ENCODE results near the gene TBC1D21.

Gene TBC1D21

GRCh38 chr15:73921254-73921925, 48.0 kb downstream of the TBC1D21 start:
- Histone ChIP-seq H3K4me1 (peaks cover 69 to 74% (median 70%) of the 10 kb centered on the region in 10 experiments), H3K36me3 (peaks cover 0 to 16% (median 4%) of the 10 kb centered on the region in 11 experiments; a peak in 4 of 22 replicates), H3K9ac (peak overlapping the region in 3 of 11 experiments; percentile 3 to 66 (median 47); a peak in 3 of 22 replicates)

GRCh38 chr15:73922186-73923151, 49.1 kb downstream of the TBC1D21 start:
- Histone ChIP-seq H3K4me1 (peaks cover 79 to 85% (median 81%) of the 10 kb centered on the region in 10 experiments), H3K9me3 (replicated peaks in 1 of 11) (peaks cover 13 to 24% (median 17%) of the 10 kb centered on the region in 11 experiments), H4K20me1 (peaks cover 0 to 26% (median 8%) of the 10 kb centered on the region in 11 experiments; a peak in 7 of 22 replicates), H3K36me3 (peaks cover 0 to 16% (median 4%) of the 10 kb centered on the region in 11 experiments; a peak in 4 of 22 replicates), H3K4me2 (peak overlapping the region; percentile 90 to 98 (median 95)), H3K9ac (peak overlapping the region; percentile 14 to 67 (median 55); a peak in 19 of 22 replicates), H3K4me3 (peak overlapping the region in 9 of 10 experiments; percentile 3 to 43 (median 20); a peak in 12 of 20 replicates), H3K27me3 (peaks cover 14 to 27% (median 22%) of the 10 kb centered on the region in 11 experiments), H3K27ac (peak overlapping the region; percentile 3 to 77 (median 68); a peak in 20 of 22 replicates)
- TF ChIP-seq Cebpa-rat (IDR thresholded peaks at IDR 0.05), result no peak

More at GRCh38 chr15:73921254-73921925, 48.0 kb downstream of the TBC1D21 start:
- no peak for TF ChIP-seq Cebpa-rat (IDR thresholded peaks at IDR 0.05)
- Histone ChIP-seq H3K27me3 (peaks cover 3 to 16% (median 11%) of the 10 kb centered on the region in 11 experiments), H3K4me3 (no peak overlapping the region), H3K27ac (peak overlapping the region in 4 of 11 experiments; percentile 41 to 69 (median 58); a peak in 6 of 22 replicates), H4K20me1 (peaks cover 0 to 19% (median 1%) of the 10 kb centered on the region in 11 experiments; a peak in 6 of 22 replicates), H3K4me2 (peak overlapping the region; percentile 90 to 98 (median 95)), H3K9me3 (replicated peaks in 1 of 11) (peaks cover 14 to 33% (median 26%) of the 10 kb centered on the region in 11 experiments)

GRCh38 chr15:73923156-73923487, 49.8 kb downstream of the TBC1D21 start:
- Histone ChIP-seq H3K27ac (peak overlapping the region; percentile 3 to 77 (median 68); a peak in 20 of 22 replicates), H4K20me1 (peaks cover 0 to 29% (median 8%) of the 10 kb centered on the region in 11 experiments; a peak in 9 of 22 replicates), H3K9ac (peak overlapping the region; percentile 14 to 67 (median 55); a peak in 19 of 22 replicates), H3K4me2 (peak overlapping the region; percentile 90 to 98 (median 95)), H3K36me3 (peaks cover 0 to 13% (median 4%) of the 10 kb centered on the region in 11 experiments; a peak in 4 of 22 replicates), H3K9me3 (replicated peaks in 1 of 11) (peaks cover 8 to 18% (median 12%) of the 10 kb centered on the region in 11 experiments), H3K4me3 (peak overlapping the region in 7 of 10 experiments; percentile 3 to 43 (median 20); a peak in 8 of 20 replicates), H3K27me3 (peaks cover 20 to 33% (median 28%) of the 10 kb centered on the region in 11 experiments), H3K4me1 (peaks cover 85 to 91% (median 87%) of the 10 kb centered on the region in 10 experiments)
- TF ChIP-seq Cebpa-rat (IDR thresholded peaks at IDR 0.05), result no peak

- no peak for TF ChIP-seq Cebpa-rat (IDR thresholded peaks at IDR 0.05)
- H3K4me1 ChIP-seq, result peaks cover 89 to 95% (median 90%) of the 10 kb centered on the region in 10 experiments
- H3K9me3 ChIP-seq (replicated peaks in 1 of 11), result peaks cover 3 to 13% (median 6%) of the 10 kb centered on the region in 11 experiments; a peak in 21 of 22 replicates
- peak overlapping the region; percentile 14 to 67 (median 55); a peak in 20 of 22 replicates for H3K9ac ChIP-seq
- H3K36me3 ChIP-seq, result peaks cover 0 to 8% (median 0%) of the 10 kb centered on the region in 11 experiments; a peak in 3 of 22 replicates
- peak overlapping the region; percentile 3 to 77 (median 68); a peak in 19 of 22 replicates for H3K27ac ChIP-seq
- H3K4me3 ChIP-seq, result peak overlapping the region in 6 of 10 experiments; percentile 0 to 31 (median 21); a peak in 5 of 20 replicates
- H3K27me3 ChIP-seq, result peaks cover 25 to 39% (median 33%) of the 10 kb centered on the region in 11 experiments
- peak overlapping the region; percentile 90 to 98 (median 95) for H3K4me2 ChIP-seq
- peaks cover 0 to 29% (median 10%) of the 10 kb centered on the region in 11 experiments; a peak in 9 of 22 replicates for H4K20me1 ChIP-seq
Observed at GRCh38 chr15:73923488-73924164, 50.3 kb downstream of the TBC1D21 start.

GRCh38 chr15:73924171-73924921, 51.0 kb downstream of the TBC1D21 start:
- Histone ChIP-seq H3K4me1 (peaks cover 89 to 96% (median 94%) of the 10 kb centered on the region in 10 experiments), H3K4me3 (peak overlapping the region in 6 of 10 experiments; percentile 0 to 31 (median 21); a peak in 6 of 20 replicates), H4K20me1 (peaks cover 0 to 29% (median 10%) of the 10 kb centered on the region in 11 experiments; a peak in 9 of 22 replicates), H3K27me3 (peaks cover 33 to 46% (median 41%) of the 10 kb centered on the region in 11 experiments), H3K9me3 (replicated peaks in 1 of 11) (peaks cover 0 to 6% (median 0%) of the 10 kb centered on the region in 11 experiments; a peak in 5 of 22 replicates), H3K27ac (peak overlapping the region in 10 of 11 experiments; percentile 16 to 77 (median 68); a peak in 18 of 22 replicates), H3K4me2 (peak overlapping the region; percentile 90 to 98 (median 95)), H3K36me3 (0 out of 22 replicates have a peak, but pooled peaks cover 0 to under 1% (median 0%) of the 10 kb centered on the region in 11 experiments), H3K9ac (peak overlapping the region; percentile 14 to 67 (median 56); a peak in 20 of 22 replicates)
- no peak for TF ChIP-seq Cebpa-rat (IDR thresholded peaks at IDR 0.05)

GRCh38 chr15:73925848-73926218, 52.5 kb downstream of the TBC1D21 start:
- Histone ChIP-seq H3K9ac (peak overlapping the region in 4 of 11 experiments; percentile 7 to 79 (median 77); a peak in 3 of 22 replicates), H3K4me2 (peak overlapping the region; percentile 90 to 98 (median 95)), H4K20me1 (peaks cover 0 to 29% (median 10%) of the 10 kb centered on the region in 11 experiments; a peak in 10 of 22 replicates), H3K4me3 (peak overlapping the region in 5 of 10 experiments; percentile 57 to 72 (median 63); a peak in 6 of 20 replicates), H3K4me1 (peaks cover 80 to 92% (median 87%) of the 10 kb centered on the region in 10 experiments), H3K27me3 (peaks cover 38 to 51% (median 44%) of the 10 kb centered on the region in 11 experiments), H3K36me3 (no peaks in the 10 kb centered on the region), H3K27ac (no peak overlapping the region; a peak in 1 of 22 replicates), H3K9me3 (replicated peaks in 1 of 11) (no peaks in the 10 kb centered on the region)
- no peak for TF ChIP-seq Cebpa-rat (IDR thresholded peaks at IDR 0.05)
